ENCODE data around the gene NCAM1.

Gene NCAM1

DNA sequence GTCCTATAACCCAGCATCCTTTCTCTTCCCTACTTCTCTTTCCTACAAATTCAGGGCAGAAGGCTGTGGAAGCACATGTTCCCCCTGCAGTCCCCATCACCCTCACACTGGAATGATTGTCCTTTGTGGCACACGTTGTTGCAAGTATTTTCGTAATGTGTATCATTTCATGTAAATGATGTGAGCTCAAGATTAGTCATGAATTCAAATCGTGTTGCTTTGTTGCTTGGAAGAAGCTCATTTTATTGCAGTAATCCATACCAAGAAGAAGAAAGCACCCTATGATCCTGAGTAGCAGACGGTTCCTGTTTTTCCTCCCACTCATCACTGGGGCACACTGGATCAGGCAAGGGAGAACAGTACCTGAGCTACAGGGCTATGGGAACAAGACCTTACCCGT is 173.4 kb downstream of the NCAM1 start:
- DNase-seq: no peak

DNA sequence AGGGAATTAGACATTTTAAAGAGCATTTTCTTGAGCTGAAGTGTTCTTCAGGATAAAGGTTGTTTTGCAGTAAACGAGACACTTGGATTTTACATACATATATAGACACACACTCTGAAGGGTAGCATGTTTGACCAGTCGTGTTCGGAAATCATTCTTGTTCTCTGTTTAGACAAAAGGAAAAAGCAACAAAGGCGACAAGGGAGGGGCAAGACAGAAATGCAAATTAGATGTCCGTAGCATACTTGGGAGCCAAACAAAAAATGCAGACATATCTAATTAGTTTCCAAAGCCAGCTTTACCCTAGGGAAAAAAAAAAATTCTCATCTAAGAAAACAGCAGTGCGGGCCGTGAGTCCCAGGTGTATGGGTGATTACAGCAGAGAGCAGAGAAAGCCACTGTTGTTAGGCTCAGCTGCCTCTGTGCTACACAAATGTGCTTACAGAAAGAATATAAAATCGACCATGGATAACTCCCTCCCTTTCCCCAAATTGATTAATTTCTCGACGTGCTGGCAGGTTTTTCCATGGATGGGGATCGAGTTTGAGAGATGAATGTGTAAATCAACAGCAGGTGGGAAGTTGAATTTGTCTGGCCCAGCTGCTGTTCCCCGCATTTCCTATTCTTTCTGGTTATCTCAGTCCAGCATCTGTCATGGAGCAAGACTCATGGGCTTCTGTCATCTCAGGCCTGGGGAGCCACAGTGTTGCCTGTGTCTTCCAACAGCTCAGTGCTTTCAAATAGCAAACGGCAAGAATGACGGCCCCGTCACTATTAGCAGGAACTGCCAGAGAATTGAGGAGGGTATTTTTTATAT is 176.7 kb downstream of the NCAM1 start:
- no peak for DNase-seq

DNA sequence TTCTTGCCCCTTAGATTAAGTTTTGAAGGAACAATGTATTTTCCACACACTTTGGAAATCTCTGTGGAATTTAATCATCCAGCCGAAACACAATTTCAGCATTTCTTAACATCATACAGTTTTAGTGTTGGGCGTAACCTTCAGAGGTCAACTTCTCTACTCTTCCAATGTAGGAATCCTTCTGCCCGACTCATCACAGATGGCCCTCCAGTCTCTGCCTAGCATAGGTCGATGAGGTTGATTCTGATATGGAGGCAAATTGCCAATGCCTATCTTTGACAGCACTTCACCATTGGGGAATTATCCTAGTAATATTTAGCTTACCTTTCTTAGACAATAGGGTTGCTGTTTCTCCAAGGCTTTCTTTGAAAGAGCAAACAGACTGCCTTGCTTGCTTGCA is 177.5 kb downstream of the NCAM1 start:
- DNase-seq: no peak

GRCh38 chr11:113141010-113141409 is 179.8 kb downstream of the NCAM1 start:
- DNase-seq: no peak

GRCh38 chr11:113142508-113142907 is 181.3 kb downstream of the NCAM1 start:
- no peak for DNase-seq

DNA sequence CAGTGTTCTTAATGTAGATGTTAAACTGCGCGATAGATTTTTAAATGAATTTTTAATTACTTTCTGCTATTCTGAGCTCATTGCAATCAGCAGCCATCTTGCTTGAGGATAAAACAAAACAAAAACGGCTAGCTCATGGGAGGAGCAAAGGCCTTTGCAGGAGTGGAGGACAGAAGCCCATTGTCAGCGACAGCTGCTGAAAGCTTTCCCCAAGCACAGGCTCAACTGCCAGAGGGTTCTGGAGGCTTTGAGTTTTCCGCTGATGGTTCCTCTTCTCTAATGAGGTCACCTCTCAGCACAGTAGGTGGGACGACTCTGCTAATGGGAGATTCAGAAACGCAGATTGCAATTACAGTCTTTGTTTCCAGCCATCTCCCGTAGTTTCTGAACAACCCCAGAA is 186.0 kb downstream of the NCAM1 start:
- DNase-seq: no peak

GRCh38 chr11:113148076-113148475 is 186.9 kb downstream of the NCAM1 start:
- DNase-seq: no peak

DNA sequence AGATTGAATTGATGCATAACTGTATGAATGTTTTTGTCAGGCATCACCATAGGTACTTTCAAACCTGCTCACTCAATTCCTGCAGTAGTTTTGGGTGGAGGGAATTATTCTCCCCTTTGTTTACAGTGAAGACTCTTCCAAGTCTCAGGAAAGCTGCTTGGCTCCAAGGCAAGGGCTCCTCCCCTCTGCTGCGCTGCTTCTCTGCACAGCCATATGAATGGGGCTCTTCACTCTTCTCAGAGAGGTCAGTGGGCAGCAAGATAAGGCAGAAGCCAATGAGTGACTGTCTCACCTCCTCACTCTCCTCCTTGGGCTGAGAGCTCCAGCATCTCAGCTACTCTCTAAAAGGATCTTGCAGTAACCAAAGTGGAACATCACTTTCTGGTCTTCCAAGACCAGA is 187.4 kb downstream of the NCAM1 start:
- DNase-seq: no peak

DNA sequence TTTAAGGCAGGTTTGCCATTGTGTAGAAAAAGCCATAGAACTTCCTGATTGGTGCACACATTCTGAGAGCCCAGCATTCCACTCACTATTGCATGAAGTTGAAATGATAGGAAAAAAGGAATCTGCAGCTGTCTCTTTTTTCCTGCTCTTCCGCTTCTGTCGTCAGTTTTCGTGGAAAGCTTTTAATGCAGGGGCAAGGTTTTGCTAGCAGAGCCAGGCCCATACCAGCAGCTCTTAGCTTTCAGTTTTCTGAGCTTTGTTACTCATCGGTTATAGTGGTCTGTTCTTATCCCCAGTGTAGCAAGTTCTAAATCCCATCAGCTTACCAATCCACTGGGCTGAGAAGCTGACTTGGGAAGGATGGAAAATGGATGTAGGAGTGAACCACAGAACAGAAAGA is 190.3 kb downstream of the NCAM1 start:
- DNase-seq: no peak

- DNase-seq: no peak
These were observed 191.3 kb downstream of the NCAM1 start for GRCh38 chr11:113152500-113152899.

DNA sequence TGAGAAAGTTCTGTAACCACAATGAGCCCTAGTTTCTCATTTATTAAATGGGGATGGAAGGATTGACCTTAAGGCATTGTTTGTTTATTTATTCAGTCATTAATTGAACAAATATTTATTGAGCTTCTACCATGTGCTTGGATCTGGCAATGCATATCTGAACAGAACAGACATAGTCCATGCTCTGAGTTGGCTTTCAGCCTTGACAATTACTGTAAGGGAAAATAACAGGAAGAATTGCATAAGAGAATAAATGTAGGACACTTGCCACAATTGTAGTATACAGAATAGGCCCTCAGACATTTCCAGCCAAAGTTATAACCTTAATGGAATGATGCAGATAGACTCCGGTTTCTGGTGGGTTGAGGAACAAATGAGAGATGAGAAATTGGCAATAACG is 192.6 kb downstream of the NCAM1 start:
- no peak for DNase-seq

GRCh38 chr11:113159988-113160807 is 199.0 kb downstream of the NCAM1 start:
- DNase-seq: no peak

DNA sequence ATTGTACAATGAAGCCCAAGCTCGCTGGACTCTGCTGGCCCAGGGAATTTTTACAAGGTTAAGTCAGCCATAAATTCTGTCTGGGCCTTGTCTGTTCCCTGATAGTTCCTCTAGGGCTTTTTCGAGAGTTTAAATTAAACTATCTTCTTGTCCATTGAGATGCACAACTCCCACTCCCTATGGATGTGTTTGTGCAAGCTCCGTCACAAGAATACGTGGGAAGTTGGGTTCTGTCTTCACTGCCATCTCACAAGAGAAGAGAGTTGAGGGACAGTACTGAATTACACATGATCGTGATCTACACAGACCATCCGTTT is 199.5 kb downstream of the NCAM1 start:
- DNase-seq: no peak

DNA sequence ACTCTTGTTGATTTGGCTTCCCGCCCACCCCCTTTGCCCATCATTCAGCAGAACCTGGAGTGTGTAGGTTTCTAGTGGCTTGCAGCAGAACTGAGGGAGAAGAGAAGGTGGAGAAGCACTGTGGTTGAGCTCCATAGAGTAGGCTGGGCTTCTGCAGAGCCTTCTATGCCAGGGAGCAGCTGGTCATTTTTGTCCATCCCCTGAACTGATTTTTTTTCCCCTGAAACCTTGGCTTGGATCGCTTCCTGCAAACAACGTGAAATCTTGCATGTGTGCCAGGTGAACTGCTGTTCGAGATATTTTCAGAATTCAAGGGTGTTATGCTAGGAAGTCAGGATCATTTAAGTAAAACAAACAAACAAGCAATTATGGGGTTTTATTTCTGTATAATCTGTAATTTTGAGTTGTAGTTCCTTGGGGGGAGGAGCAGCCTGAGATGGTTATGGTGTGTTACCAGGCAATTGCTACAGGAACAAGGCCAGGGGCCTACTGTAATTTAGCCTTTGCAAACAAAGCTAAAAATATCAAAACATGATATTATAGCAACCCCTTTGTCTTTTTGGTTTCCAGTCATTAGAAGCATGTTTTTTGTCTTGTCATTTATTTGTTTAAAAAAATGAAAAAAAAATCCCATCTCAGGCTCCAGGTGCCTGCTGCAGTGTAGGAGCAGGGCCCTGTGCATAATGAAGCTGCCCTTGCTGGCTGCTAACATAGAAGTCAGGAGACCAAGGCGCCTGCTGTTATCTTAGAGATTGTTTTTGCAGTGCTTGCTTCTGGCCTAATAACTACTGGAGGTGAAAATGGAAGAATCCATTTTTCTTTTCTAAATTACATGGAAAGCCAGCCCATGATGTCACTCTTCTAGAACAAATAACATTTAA is 200.7 kb downstream of the NCAM1 start:
- no peak for DNase-seq

DNA sequence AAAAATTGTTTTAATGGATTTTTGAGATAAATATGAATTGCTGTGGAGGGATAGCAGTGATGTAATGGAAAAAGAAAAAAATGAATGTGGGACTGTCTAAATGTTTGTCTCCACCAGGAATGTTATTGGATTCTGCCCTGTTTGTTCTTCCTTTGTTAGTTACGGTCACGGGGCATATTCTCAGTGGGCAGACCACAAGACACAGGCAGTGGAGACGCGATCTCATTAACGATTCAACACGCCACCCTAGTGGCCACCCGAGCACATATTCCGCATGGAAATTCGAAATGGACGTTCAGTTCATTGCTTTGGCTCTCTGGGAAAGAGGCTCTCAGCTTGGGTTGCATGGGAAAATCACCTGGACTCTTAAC is 201.4 kb downstream of the NCAM1 start:
- no peak for DNase-seq

DNA sequence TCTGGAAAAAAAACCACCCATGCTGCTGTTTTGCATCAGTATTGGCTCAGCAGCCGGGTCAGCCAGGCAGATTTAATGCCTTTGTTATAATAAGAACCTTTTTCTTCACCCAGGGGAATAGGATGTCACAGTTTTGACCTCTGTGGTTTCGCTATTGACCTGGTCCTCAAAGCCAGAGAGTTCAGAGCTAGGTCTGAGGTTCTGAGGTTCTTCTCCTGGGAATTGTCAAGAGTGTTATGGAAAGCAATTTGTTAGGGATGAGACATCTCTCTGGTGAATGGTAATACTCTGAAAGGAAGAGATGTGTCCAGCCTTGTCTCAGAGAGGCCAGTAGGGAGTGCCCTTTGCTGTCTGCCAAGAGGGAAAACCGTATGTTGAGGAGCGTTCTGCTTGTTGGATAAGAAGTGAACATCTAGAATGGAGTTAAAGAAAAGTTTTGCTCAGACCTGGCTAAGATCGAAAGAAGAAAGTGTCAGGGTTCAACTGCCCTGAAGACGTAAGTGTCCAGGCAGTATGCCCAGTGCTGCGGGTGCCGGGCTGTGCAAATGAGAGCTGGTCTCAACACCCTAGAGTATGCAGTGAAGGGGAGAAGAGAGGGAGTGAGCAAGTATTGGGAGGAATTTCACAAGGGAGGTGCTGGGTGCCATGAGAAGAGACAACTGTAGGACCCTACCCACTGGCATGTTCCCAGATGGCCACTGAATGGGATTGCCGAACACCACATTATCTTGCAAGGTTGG is 202.2 kb downstream of the NCAM1 start:
- DNase-seq: peak; percentile 78

DNA sequence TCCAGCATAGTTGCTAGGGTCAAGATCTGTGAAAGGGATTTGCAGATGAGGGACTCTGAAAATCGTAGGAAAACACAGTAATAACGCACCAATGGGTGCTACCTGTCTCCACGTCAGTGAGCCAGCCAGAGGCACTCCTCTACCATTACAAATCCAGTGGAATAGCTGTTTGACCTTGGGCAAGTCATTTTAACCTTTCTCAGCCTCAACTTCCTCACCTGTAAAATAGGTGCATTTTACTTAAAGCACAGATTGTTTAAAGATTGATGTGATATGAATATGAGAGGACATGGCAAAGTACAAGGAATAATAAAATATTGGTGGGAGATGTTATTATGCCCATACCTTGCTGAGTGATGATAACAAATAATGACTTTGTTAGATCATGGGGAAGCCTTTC is 205.1 kb downstream of the NCAM1 start:
- DNase-seq: no peak

DNA sequence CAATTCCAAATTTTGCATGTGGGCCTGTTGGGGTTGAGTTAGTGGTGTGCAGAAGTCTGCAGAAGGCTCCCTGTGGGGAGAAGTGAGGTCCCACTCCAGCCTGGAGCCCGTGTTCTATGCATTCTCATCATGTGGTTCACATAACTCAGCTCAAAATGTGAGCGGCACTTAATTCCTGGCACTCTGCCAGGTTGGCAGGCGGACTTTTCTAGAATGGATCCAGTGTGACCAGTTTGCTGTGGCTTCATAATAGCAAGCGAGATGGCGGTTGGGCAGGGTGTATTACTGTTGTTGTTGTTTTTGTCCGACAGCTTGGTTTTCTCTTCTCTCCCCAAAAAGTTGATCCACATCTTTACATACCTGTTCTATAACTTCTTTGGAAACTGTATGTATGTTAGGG is 206.4 kb downstream of the NCAM1 start:
- no peak for DNase-seq

DNA sequence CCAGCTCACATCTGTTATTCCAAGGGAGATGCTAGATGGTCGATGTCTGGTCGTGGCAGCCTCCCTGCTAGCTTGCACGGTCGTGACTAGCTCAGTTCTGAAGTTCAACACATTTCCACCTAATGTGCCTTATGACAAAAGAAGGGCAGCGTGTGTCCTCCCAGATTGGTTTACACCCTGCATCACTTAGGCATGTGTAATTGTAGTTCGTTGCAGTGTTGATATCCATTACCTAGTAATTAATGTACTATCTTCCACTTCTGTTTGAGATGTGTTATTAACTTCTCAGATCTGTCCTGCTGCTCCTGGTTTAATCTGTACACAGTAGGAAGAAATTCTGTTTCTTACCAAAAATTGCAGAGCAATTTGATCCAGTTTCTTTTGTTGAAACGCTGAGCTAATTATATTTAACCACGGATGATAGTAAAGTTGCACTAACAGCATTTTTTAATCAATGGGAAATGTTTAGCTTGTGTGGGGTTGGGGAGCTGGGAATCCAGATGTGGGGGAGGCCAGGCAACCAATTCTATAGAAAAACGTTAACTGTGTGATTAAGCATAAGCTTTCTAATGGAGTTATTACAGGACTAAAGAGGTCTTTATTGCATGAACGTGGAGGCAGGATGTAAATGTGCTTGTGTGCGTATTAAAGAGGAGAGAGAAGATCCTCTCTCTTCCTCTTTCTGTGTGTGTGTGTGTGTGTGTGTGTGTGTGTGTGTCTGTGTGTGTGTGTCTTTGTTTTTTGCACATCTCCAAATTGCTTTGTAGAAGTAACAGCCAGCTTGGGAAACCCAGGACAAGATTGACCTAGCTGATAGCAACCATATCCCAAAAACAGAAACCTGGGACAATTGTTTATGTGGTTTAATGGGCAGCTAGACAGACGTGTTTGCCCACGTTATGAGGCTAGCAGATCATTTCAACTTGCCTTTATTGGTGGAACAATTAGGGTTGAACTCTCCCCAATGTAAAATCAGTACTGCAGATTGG is 207.4 kb downstream of the NCAM1 start:
- DNase-seq: no peak

GRCh38 chr11:113172382-113172951 is 211.2 kb downstream of the NCAM1 start:
- no peak for DNase-seq

GRCh38 chr11:113173126-113173525 is 211.9 kb downstream of the NCAM1 start:
- DNase-seq: peak; percentile 26
